ENCODE measurements around the gene CMIP. TPM values are rescaled to one million over a fixed set of nuclear protein-coding genes. Genes with fewer than 3 reads are reported as not detected.

The CMIP gene
- total and polyA plus RNA-seq, 10 of the 15 experiments (the other 5 are each of a cell fraction or from before 2014, with no cell fraction given), result 1.2 to 43.2 (median 4.4) TPM

DNA sequence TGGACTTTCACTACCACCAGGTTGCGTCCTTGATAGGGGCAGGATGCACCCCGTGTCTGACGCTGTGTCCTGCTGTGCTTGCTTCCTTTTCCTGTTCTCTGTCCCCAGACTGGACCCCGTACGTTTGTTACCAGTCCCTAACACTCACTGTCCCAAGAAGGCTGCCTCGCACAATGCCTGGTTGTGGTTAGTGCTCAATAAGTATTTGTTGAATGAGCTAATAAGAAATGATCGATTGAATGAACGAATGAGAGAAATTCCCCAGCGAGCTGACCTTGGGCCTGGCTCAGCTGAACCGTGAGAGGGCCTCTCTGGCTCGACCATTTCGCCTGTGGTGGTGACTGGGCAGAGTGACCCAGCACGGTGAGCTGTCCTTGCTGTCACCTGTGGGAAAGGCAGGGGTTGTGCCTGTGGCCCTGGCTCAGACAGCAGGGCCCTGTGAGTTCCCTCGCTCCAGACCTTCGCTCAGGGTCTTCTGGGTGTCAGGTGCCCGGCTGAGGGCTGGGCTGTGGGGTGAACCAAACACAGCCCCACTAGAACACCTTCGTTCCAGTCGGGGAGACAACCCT lies 20.9 kb downstream of the CMIP start (continued):
- TF ChIP-seq MXI1 (IDR thresholded peaks at IDR 0.05; ENCODE audit: low read depth, low read length) (no peak), SMAD1 (IDR thresholded peaks at IDR 0.05; ENCODE audit: low read depth, partially characterized antibody) (no peak), IRF4 (IDR thresholded peaks at IDR 0.05; ENCODE audit: low read depth, low read length) (no peak), RELA (IDR thresholded peaks at IDR 0.05; ENCODE audit: borderline replicate concordance, partially characterized antibody) (no peak), JUND (IDR thresholded peaks at IDR 0.05; ENCODE audit: low read depth, low read length) (no peak), NRF1 (conservative IDR thresholded peaks at IDR 0.05; ENCODE audit: low read depth, low read length) (no peak)
- TF ChIP-seq, protein P1, sequence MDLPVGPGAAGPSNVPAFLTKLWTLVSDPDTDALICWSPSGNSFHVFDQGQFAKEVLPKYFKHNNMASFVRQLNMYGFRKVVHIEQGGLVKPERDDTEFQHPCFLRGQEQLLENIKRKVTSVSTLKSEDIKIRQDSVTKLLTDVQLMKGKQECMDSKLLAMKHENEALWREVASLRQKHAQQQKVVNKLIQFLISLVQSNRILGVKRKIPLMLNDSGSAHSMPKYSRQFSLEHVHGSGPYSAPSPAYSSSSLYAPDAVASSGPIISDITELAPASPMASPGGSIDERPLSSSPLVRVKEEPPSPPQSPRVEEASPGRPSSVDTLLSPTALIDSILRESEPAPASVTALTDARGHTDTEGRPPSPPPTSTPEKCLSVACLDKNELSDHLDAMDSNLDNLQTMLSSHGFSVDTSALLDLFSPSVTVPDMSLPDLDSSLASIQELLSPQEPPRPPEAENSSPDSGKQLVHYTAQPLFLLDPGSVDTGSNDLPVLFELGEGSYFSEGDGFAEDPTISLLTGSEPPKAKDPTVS (IDR thresholded peaks at IDR 0.05; ENCODE audit: low read depth, low read length), result no peak

DNA sequence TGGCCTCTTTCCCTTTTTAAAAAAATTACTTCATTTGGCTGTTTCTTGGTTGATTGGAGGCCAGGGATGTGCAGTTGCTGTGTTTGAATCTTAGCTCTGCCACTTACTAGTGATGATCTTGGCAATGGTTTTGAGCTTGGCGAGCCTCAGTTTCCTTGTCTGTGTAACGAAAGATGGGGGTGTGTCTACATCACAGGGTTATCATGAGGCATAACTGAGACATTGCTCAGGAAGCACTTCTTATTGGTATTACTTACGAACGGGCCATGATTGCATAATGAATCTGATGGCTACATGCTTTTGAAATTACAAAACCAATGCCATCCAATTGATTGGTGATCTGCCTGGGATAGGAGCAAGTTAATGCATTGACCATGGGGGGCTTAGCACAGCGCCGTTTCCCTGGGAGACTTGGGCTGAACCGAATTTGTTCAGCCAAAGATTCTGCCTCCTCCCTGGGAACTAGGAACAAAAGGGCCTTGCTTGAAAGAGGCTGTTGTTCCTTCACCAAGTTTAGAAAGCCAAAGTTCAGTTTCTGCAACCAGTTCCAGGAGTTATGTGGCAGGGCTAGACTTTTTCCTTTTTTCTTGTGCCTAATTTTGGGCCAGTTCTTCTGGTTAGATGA lies 21.9 kb downstream of the CMIP start:
- no peak overlapping the region for H3K9ac ChIP-seq (ENCODE audit: control insufficient read depth, insufficient read depth, low read length)
- BruUV-seq (replicated peaks), result no TSS peak
- no peak for DNase-seq (ENCODE audit: low read depth, low spot score)
- RAD21 ChIA-PET (ENCODE audit: unreplicated experiment), result no interaction called here
- no peaks in the 10 kb centered on the region for H3K9me3 ChIP-seq (replicated peaks; ENCODE audit: control insufficient read depth, insufficient read depth, low read length)
- intact Hi-C loops (cut with micrococcal nuclease; ENCODE audit: unreplicated experiment), result no loop called here
- H4K20me1 ChIP-seq (ENCODE audit: control insufficient read depth, insufficient read depth), result no peaks in the 10 kb centered on the region
- no peak overlapping the region for H2AFZ ChIP-seq (ENCODE audit: control insufficient read depth, low read depth, low read length)
- peaks cover 5% of the 10 kb centered on the region in 2 experiments for H3K36me3 ChIP-seq (ENCODE audit: control insufficient read depth in 2 of 2, insufficient read depth in 2 of 2, low read length in 1 of 2)
- in situ Hi-C loops (cut with MboI), result no loop called here
- no peak for ATAC-seq
- peaks cover 41% of the 10 kb centered on the region for H3K79me2 ChIP-seq (ENCODE audit: control insufficient read depth, insufficient read depth, low read length)
- no peak overlapping the region for H3K4me2 ChIP-seq (ENCODE audit: control insufficient read depth, insufficient read depth)
- H3K4me1 ChIP-seq (ENCODE audit: control insufficient read depth, insufficient read depth, low read length), result peaks cover 29% of the 10 kb centered on the region
- FAIRE-seq, result no peak
- POLR2A ChIA-PET, result no interaction called here
- no peak overlapping the region for H3K4me3 ChIP-seq
- H3K27me3 ChIP-seq (replicated peaks in 1 of 2; ENCODE audit: control insufficient read depth in 2 of 2, insufficient read depth in 2 of 2, low read length in 1 of 2), result no peaks in the 10 kb centered on the region
- 76% methylated on average over 7 of the region's 7 CpGs for WGBS (ENCODE audit: insufficient coverage, insufficient replicate concordance, low lambda C conversion rate, missing lambda C conversion rate)
- SMC1A ChIA-PET (ENCODE audit: uncharacterized antibody, unreplicated experiment), result interaction anchor here (0.8 to 1.0 kb wide), 2 partner anchors 11 to 20 kb away, joined by 3 read pairs; no protein-coding TSS in a partner anchor
- no peak overlapping the region for H3K27ac ChIP-seq (ENCODE audit: control insufficient read depth, insufficient read depth)
- CTCF ChIA-PET, result interaction anchor here (0.7 to 1.5 kb wide), 4 partner anchors 15 to 230 kb away, joined by 3 to 4 read pairs (median 3); no protein-coding TSS in a partner anchor
- no peak for TF ChIP-seq POLR2A (IDR thresholded peaks at IDR 0.05; ENCODE audit: low read depth, low read length)
- TF ChIP-seq BRCA1 (IDR thresholded peaks at IDR 0.05; ENCODE audit: low read depth, low read length), result no peak
- TF ChIP-seq MYC (IDR thresholded peaks at IDR 0.05; ENCODE audit: insufficient read depth, insufficient read length, insufficient replicate concordance, low read length, severe bottlenecking), result no peak
- TF ChIP-seq ZBED1 (IDR thresholded peaks at IDR 0.05; ENCODE audit: borderline replicate concordance), result no peak
- TF ChIP-seq, protein P2, sequence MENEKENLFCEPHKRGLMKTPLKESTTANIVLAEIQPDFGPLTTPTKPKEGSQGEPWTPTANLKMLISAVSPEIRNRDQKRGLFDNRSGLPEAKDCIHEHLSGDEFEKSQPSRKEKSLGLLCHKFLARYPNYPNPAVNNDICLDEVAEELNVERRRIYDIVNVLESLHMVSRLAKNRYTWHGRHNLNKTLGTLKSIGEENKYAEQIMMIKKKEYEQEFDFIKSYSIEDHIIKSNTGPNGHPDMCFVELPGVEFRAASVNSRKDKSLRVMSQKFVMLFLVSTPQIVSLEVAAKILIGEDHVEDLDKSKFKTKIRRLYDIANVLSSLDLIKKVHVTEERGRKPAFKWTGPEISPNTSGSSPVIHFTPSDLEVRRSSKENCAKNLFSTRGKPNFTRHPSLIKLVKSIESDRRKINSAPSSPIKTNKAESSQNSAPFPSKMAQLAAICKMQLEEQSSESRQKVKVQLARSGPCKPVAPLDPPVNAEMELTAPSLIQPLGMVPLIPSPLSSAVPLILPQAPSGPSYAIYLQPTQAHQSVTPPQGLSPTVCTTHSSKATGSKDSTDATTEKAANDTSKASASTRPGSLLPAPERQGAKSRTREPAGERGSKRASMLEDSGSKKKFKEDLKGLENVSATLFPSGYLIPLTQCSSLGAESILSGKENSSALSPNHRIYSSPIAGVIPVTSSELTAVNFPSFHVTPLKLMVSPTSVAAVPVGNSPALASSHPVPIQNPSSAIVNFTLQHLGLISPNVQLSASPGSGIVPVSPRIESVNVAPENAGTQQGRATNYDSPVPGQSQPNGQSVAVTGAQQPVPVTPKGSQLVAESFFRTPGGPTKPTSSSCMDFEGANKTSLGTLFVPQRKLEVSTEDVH (IDR thresholded peaks at IDR 0.05; ENCODE audit: low read depth, partially characterized antibody), result no peak
- TF ChIP-seq, protein P3, sequence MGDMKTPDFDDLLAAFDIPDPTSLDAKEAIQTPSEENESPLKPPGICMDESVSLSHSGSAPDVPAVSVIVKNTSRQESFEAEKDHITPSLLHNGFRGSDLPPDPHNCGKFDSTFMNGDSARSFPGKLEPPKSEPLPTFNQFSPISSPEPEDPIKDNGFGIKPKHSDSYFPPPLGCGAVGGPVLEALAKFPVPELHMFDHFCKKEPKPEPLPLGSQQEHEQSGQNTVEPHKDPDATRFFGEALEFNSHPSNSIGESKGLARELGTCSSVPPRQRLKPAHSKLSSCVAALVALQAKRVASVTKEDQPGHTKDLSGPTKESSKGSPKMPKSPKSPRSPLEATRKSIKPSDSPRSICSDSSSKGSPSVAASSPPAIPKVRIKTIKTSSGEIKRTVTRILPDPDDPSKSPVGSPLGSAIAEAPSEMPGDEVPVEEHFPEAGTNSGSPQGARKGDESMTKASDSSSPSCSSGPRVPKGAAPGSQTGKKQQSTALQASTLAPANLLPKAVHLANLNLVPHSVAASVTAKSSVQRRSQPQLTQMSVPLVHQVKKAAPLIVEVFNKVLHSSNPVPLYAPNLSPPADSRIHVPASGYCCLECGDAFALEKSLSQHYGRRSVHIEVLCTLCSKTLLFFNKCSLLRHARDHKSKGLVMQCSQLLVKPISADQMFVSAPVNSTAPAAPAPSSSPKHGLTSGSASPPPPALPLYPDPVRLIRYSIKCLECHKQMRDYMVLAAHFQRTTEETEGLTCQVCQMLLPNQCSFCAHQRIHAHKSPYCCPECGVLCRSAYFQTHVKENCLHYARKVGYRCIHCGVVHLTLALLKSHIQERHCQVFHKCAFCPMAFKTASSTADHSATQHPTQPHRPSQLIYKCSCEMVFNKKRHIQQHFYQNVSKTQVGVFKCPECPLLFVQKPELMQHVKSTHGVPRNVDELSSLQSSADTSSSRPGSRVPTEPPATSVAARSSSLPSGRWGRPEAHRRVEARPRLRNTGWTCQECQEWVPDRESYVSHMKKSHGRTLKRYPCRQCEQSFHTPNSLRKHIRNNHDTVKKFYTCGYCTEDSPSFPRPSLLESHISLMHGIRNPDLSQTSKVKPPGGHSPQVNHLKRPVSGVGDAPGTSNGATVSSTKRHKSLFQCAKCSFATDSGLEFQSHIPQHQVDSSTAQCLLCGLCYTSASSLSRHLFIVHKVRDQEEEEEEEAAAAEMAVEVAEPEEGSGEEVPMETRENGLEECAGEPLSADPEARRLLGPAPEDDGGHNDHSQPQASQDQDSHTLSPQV (IDR thresholded peaks at IDR 0.05), result no peak
- TF ChIP-seq BMI1 (IDR thresholded peaks at IDR 0.05; ENCODE audit: borderline replicate concordance), result no peak

Data from GM12878 (cell line).